Bronchial epithelial cell (primary cell): ENCODE measurements around the gene OR14C36. TPM values are rescaled to one million over a fixed set of nuclear protein-coding genes. Genes with fewer than 3 reads are reported as not detected.

Experiments used
- DNase-seq: peaks from one replicate; pipeline ENCODE4 v3.0.0-alpha.2; 2010; ENCODE audit warnings: low read depth
- FAIRE-seq: peaks from 2 replicates; lab custom pipeline; 2011; peaks lifted over from hg19 to GRCh38; lab: Jason Lieb, UNC
- H3K27me3 ChIP-seq: 2 replicates; pipeline ENCODE4 v1.5.1; 2011; ENCODE audit warnings: low read length; ENCODE audit not compliant: control insufficient read depth, insufficient read depth
- H3K36me3 ChIP-seq: 2 replicates; pipeline ENCODE4 v1.5.1; 2011; ENCODE audit warnings: low read length; ENCODE audit not compliant: control insufficient read depth, insufficient read depth
- H3K4me3 ChIP-seq: 2 replicates; pipeline ENCODE4 v1.5.1; 2011; ENCODE audit warnings: mild to moderate bottlenecking, low read depth, low read length, control low read depth
- CTCF ChIP-seq: IDR thresholded peaks from 2 replicates; pipeline ENCODE4 v1.5.1; 2011; ENCODE audit warnings: mild to moderate bottlenecking, moderate library complexity, low read length, control low read depth, inconsistent platforms; ENCODE audit not compliant: insufficient read depth, severe bottlenecking
- total RNA-seq: library from RNA; depleted of rRNA; stranded (reverse); fragments of >200 nt; gene quantifications from 2 replicates; pipeline ENCODE4 v1.2.1, GENCODE V29; 2014

OR14C36 gene
- total RNA-seq, 1 donor from 2014 or later: not detected

- no peak for TF ChIP-seq CTCF
- FAIRE-seq: no peak
- no peak for DNase-seq
- Histone ChIP-seq H3K36me3 (no peaks in the 10 kb centered on the region), H3K27me3 (no peaks in the 10 kb centered on the region), H3K4me3 (no peak within 1 kb of the TSS)
These were observed 26.9 kb downstream of the OR14C36 start, which contains the start of gene OR2T6 for GRCh38 chr1:248375446-248375845. OR2T6 (plus strand) TSS chr1:248375746; CDS start chr1:248387609, 11,863 bp downstream.

- Histone ChIP-seq H3K27me3 (no peaks in the 10 kb centered on the region), H3K36me3 (no peaks in the 10 kb centered on the region), H3K4me3 (no peak overlapping the region)
- FAIRE-seq (no peak), DNase-seq (no peak)
- TF ChIP-seq CTCF: no peak
These were observed 28.3 kb downstream of the OR14C36 start for GRCh38 chr1:248376916-248377315.

- no peak overlapping the region for H3K4me3 ChIP-seq
- FAIRE-seq (no peak), DNase-seq (no peak)
- no peaks in the 10 kb centered on the region for H3K36me3 ChIP-seq
- no peak for TF ChIP-seq CTCF
- H3K27me3 ChIP-seq: no peaks in the 10 kb centered on the region
These were observed 32.3 kb downstream of the OR14C36 start for GRCh38 chr1:248380854-248381253.

GRCh38 chr1:248388426-248388825, 39.9 kb downstream of the OR14C36 start:
- FAIRE-seq (no peak), DNase-seq (no peak)
- Histone ChIP-seq H3K4me3 (no peak overlapping the region), H3K36me3 (no peaks in the 10 kb centered on the region), H3K27me3 (no peaks in the 10 kb centered on the region)
- TF ChIP-seq CTCF: no peak

GRCh38 chr1:248393050-248393449, 44.5 kb downstream of the OR14C36 start:
- no peak for FAIRE-seq
- Histone ChIP-seq H3K36me3 (no peaks in the 10 kb centered on the region), H3K27me3 (no peaks in the 10 kb centered on the region), H3K4me3 (no peak overlapping the region)
- no peak for TF ChIP-seq CTCF
- no peak for DNase-seq

Other genes with a start within 250 kb of the OR14C36 start
- not detected in 2 replicates for gene OR2M5, start 203.6 kb upstream of the OR14C36 start, total RNA-seq
- gene OR2M2, start 174.0 kb upstream of the OR14C36 start, total RNA-seq: not detected in 2 replicates
- gene OR2M3, start 151.5 kb upstream of the OR14C36 start, total RNA-seq: under 0.01 TPM in 1 of 2 replicates, not detected in the other
- gene OR2M4, start 117.4 kb upstream of the OR14C36 start, total RNA-seq: not detected in 2 replicates
- gene OR2T33, start 70.8 kb upstream of the OR14C36 start, total RNA-seq: not detected in 2 replicates
- not detected in 2 replicates for gene OR2T12, start 45.4 kb upstream of the OR14C36 start, total RNA-seq
- not detected in 2 replicates for gene OR2M7, start 24.2 kb upstream of the OR14C36 start, total RNA-seq
- gene OR2T4, start 12.9 kb downstream of the OR14C36 start, total RNA-seq: not detected in 2 replicates
- gene OR2T6, start 27.0 kb downstream of the OR14C36 start, total RNA-seq: not detected in 2 replicates
- gene OR2T1, start 54.3 kb downstream of the OR14C36 start, total RNA-seq: not detected in 2 replicates
- gene OR2T2, start 96.9 kb downstream of the OR14C36 start, total RNA-seq: not detected in 2 replicates
- not detected in 2 replicates for gene OR2T3, start 124.6 kb downstream of the OR14C36 start, total RNA-seq
- not detected in 2 replicates for gene OR2T5, start 139.8 kb downstream of the OR14C36 start, total RNA-seq
- not detected in 2 replicates for gene OR2G6, start 159.3 kb downstream of the OR14C36 start, total RNA-seq
- not detected in 2 replicates for gene OR2T29, start 214.0 kb downstream of the OR14C36 start, total RNA-seq
- gene OR2T34, start 226.0 kb downstream of the OR14C36 start, total RNA-seq: not detected in 2 replicates
- 0.13 TPM in 1 of 2 replicates, not detected in the other for gene OR2T10, start 248.9 kb downstream of the OR14C36 start, total RNA-seq